Measurements from ENCODE around the gene HLA-F.

GRCh38 chr6:29755295-29755871 lies 32.1 kb downstream of the HLA-F start:
- TF ChIP-seq POLR2A (IDR thresholded peaks at IDR 0.05), result no peak
- TF ChIP-seq, protein P1, sequence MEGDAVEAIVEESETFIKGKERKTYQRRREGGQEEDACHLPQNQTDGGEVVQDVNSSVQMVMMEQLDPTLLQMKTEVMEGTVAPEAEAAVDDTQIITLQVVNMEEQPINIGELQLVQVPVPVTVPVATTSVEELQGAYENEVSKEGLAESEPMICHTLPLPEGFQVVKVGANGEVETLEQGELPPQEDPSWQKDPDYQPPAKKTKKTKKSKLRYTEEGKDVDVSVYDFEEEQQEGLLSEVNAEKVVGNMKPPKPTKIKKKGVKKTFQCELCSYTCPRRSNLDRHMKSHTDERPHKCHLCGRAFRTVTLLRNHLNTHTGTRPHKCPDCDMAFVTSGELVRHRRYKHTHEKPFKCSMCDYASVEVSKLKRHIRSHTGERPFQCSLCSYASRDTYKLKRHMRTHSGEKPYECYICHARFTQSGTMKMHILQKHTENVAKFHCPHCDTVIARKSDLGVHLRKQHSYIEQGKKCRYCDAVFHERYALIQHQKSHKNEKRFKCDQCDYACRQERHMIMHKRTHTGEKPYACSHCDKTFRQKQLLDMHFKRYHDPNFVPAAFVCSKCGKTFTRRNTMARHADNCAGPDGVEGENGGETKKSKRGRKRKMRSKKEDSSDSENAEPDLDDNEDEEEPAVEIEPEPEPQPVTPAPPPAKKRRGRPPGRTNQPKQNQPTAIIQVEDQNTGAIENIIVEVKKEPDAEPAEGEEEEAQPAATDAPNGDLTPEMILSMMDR (IDR thresholded peaks at IDR 0.05), result no peak

Data from esophagus squamous epithelium (tissue), 4 donors.